K562 (cell line): Measurements from ENCODE around the gene RSPRY1. TPM values are rescaled to one million over a fixed set of nuclear protein-coding genes. Genes with fewer than 3 reads are reported as not detected.

ENCODE experiments used
- ATAC-seq: fragments of 200-7000 bp; cut with Tn5 transposase; 3 replicates; pipeline ENCODE4 v1.9.1; 2020; ENCODE audit warnings: moderate library complexity
- BruUV-seq: library from RNA; stranded (reverse); fragments of 400-500 nt; replicated peaks from 2 replicates; lab custom pipeline; 2021; lab: Mats Ljungman, UMichigan
- CTCF ChIA-PET: fragments of 300-600 bp; formaldehyde crosslinking; extraction: SDS; loops from one replicate; lab custom pipeline; 2021; ENCODE audit warnings: low intra/inter-chr PET ratio; lab: Yijun Ruan, JAX
- POLR2A ChIA-PET: fragments of 300-600, 350-650 bp; sonication (Branson Sonifier 250); formaldehyde crosslinking; extraction: SDS; loops from one replicate; lab custom pipeline; 2021; ENCODE audit warnings: antibody characterized with exemption, inconsistent platforms; lab: Yijun Ruan, JAX
- DNase-seq, 4 experiments: peaks; one replicate each; pipeline versions ENCODE4 v3.0.0 to v3.0.0-alpha.2; 2011 to 2018; ENCODE audit warnings: low spot score in 3 of 4, mixed read lengths in 3 of 4; ENCODE audit errors: extremely low read depth in 1 of 4
- FAIRE-seq: peaks from 2 replicates; lab custom pipeline; 2011; peaks lifted over from hg19 to GRCh38; lab: Jason Lieb, UNC
- H2AFZ ChIP-seq: 2 replicates; pipeline ENCODE4 v1.6.0; 2011; ENCODE audit warnings: low read depth, low read length, control low read depth, inconsistent platforms
- H3K27ac ChIP-seq: fragments of 200-600 bp; 3 replicates; pipeline ENCODE4 v1.8.0; 2011; ENCODE audit warnings: low read depth, mild to moderate bottlenecking, control low read depth, inconsistent platforms, low read length, moderate library complexity, mixed read lengths; ENCODE audit errors: extremely low read depth
- H3K27me3 ChIP-seq, 2 experiments: fragments of 300-600 bp in 1 of 2; 2 replicates in 1 of 2; 3 replicates in 1 of 2; pipeline versions ENCODE4 v1.6.0 to v1.8.0; 2011; ENCODE audit warnings: inconsistent platforms in 2 of 2, low read length in 2 of 2, mild to moderate bottlenecking in 1 of 2, mixed read lengths in 1 of 2, moderate library complexity in 1 of 2; ENCODE audit not compliant: control insufficient read depth in 2 of 2, insufficient read depth in 2 of 2
- H3K36me3 ChIP-seq: fragments of 300-600 bp; 3 replicates; pipeline ENCODE4 v1.8.0; 2011; ENCODE audit warnings: mild to moderate bottlenecking, low read length, inconsistent platforms; ENCODE audit not compliant: control insufficient read depth, insufficient read depth
- H3K4me1 ChIP-seq, 2 experiments: fragments of 200-600 bp in 1 of 2; replicated peaks in 1 of 2; 2 replicates in 1 of 2; 3 replicates in 1 of 2; pipeline versions ENCODE4 v1.5.1 to v1.8.0; 2011; ENCODE audit warnings: inconsistent platforms in 2 of 2, low read length in 2 of 2, mild to moderate bottlenecking in 1 of 2, mixed read lengths in 1 of 2, moderate library complexity in 1 of 2; ENCODE audit not compliant: control insufficient read depth in 2 of 2, insufficient read depth in 2 of 2
- H3K4me2 ChIP-seq: 2 replicates; pipeline ENCODE4 v1.6.1; 2011; ENCODE audit warnings: low read length, control low read depth, inconsistent platforms, mixed read lengths; ENCODE audit not compliant: insufficient read depth
- H3K4me3 ChIP-seq: fragments of 200-600 bp; sonication (generic), shearing (Covaris generic); 2 replicates; pipeline ENCODE4 v1.5.1; 2016; ENCODE audit warnings: control low read depth, inconsistent platforms
- H3K79me2 ChIP-seq: fragments of 200-600 bp; 3 replicates; pipeline ENCODE4 v1.8.0; 2011; ENCODE audit warnings: low read length, inconsistent platforms; ENCODE audit not compliant: control insufficient read depth, insufficient read depth
- H3K9ac ChIP-seq, 2 experiments: 2 replicates each; pipeline versions ENCODE4 v1.6.0 to v1.6.1; 2011; ENCODE audit warnings: low read depth in 2 of 2, low read length in 2 of 2, control low read depth in 1 of 2, inconsistent platforms in 1 of 2, mild to moderate bottlenecking in 1 of 2, mixed read lengths in 1 of 2; ENCODE audit not compliant: insufficient read depth in 1 of 2
- H3K9me1 ChIP-seq: one replicate; pipeline ENCODE4 v1.6.0; 2011; ENCODE audit warnings: inconsistent platforms, mild to moderate bottlenecking, low read length, moderate library complexity; ENCODE audit not compliant: control insufficient read depth, insufficient read depth
- H3K9me3 ChIP-seq: replicated peaks from 2 replicates; pipeline ENCODE4 v1.5.1; 2011; ENCODE audit warnings: low read depth, low read length, inconsistent platforms; ENCODE audit not compliant: control insufficient read depth, insufficient read depth
- H4K20me1 ChIP-seq: replicated peaks from 2 replicates; pipeline ENCODE4 v1.6.1; 2011; ENCODE audit warnings: low read length, inconsistent platforms, mixed read lengths; ENCODE audit not compliant: control insufficient read depth, insufficient read depth
- ASH1L ChIP-seq: fragments of 450-650 bp; IDR thresholded peaks from 2 replicates; pipeline ENCODE4 v1.6.1; 2018; ENCODE audit warnings: borderline replicate concordance, mild to moderate bottlenecking, low read depth; ENCODE audit not compliant: partially characterized antibody
- CBX3 ChIP-seq, 2 experiments: IDR thresholded peaks; 1 replicate in 1 of 2; 2 replicates in 1 of 2; pipeline ENCODE4 v1.6.1; 2012; ENCODE audit warnings: inconsistent platforms in 2 of 2, low read length in 2 of 2, borderline replicate concordance in 1 of 2, control low read depth in 1 of 2
- CBX5 ChIP-seq: IDR thresholded peaks from 2 replicates; pipeline ENCODE4 v1.6.1; 2014; ENCODE audit warnings: low read depth, borderline replicate concordance
- SMARCB1 ChIP-seq: IDR thresholded peaks from 2 replicates; pipeline ENCODE4 v1.6.1; 2011; ENCODE audit warnings: improper control_type of control experiment, low read depth; ENCODE audit not compliant: insufficient read length
- ZNF121 ChIP-seq: sonication (generic); formaldehyde crosslinking; conservative IDR thresholded peaks from 2 replicates; pipeline ENCODE4 v1.8.0; 2022; ENCODE audit warnings: missing genetic modification reagents
- WGBS: fragments of 100-300 bp; shearing (Covaris generic); methylation state at CpG from one replicate; pipeline ENCODE4 v1.1.6; 2016; ENCODE audit warnings: low coverage, mixed read lengths; ENCODE audit not compliant: insufficient coverage; ENCODE audit errors: missing lambda C conversion rate; 5-methylcytosine and 5-hydroxymethylcytosine counted together
- in situ Hi-C: fragments of 300-500 bp; cut with MboI; formaldehyde crosslinking; loops from 4 replicates; pipeline ENCODE4 v1.15.0; 2018; ENCODE audit warnings: inconsistent platforms, mixed read lengths
- intact Hi-C: fragments of 100-400 bp; cut with micrococcal nuclease; formaldehyde crosslinking; loops from 2 replicates; pipeline ENCODE4 v1.14.2; 2022
- polyA plus RNA-seq, 8 experiments: library from polyadenylated mRNA; depleted of rRNA in 4 of 8; stranded (reverse) in 5 of 8; unstranded in 3 of 8; fragments of >200 nt; fragmentation: Nextera tagmentation in 2 of 8; fragmentation: Illumina TruSeq in 1 of 8; extraction: Ambion mirVana in 2 of 8; extraction: Trizol in 1 of 8; gene quantifications; 2 replicates each; pipeline versions ENCODE4 v1.2.1 to v1.2.3, GENCODE V29; 2011 to 2014; ENCODE audit warnings: inconsistent platforms in 1 of 8, missing spikeins in 1 of 8
- total RNA-seq, 7 experiments: library from RNA; depleted of rRNA in 6 of 7; stranded (reverse); fragments of >200 nt in 6 of 7; fragmentation: Illumina TruSeq in 2 of 7; extraction: Trizol in 2 of 7; gene quantifications; 2 replicates each; pipeline versions ENCODE4 v1.2.1 to v1.2.3, GENCODE V29; 2011 to 2021; ENCODE audit warnings: low replicate concordance in 1 of 7

The RSPRY1 gene
- total and polyA plus RNA-seq, 9 of the 15 experiments (the other 6 are each of a cell fraction or from before 2014, with no cell fraction given): 10.2 to 27.8 (median 20.8) TPM

- no peak overlapping the region for H3K4me3 ChIP-seq
- ATAC-seq: no peak
- H3K9me3 ChIP-seq: no peaks in the 10 kb centered on the region
- no peak overlapping the region for H3K9ac ChIP-seq
- BruUV-seq: no TSS peak
- 83% methylated on average over 2 of the region's 2 CpGs for WGBS
- no peaks in the 10 kb centered on the region for H3K79me2 ChIP-seq
- H3K4me1 ChIP-seq: peaks cover 0 to under 1% of the 10 kb centered on the region in 2 experiments; a peak in 1 of 5 replicates
- H3K36me3 ChIP-seq: peaks cover 32% of the 10 kb centered on the region; the same call in 2 of the 3 replicates
- no peak overlapping the region for H3K27ac ChIP-seq
- no peak for FAIRE-seq
- no peaks in the 10 kb centered on the region for H3K9me1 ChIP-seq
- DNase-seq: no peak
- intact Hi-C loops: no loop called here
- H3K27me3 ChIP-seq: no peaks in the 10 kb centered on the region
- ChIA-PET CTCF (no interaction called here), POLR2A (interaction anchor here (0.6 to 1.4 kb wide), 2 partner anchors 14 to 443 kb away, joined by 3 to 6 read pairs; no protein-coding TSS in a partner anchor)
- peak; percentile 62 for TF ChIP-seq ZNF121
- no peak for TF ChIP-seq SMARCB1
- no peaks in the 10 kb centered on the region for H4K20me1 ChIP-seq
- no peak overlapping the region for H2AFZ ChIP-seq
- no peak overlapping the region for H3K4me2 ChIP-seq
- in situ Hi-C loops: no loop called here
These were observed 65.2 kb downstream of the RSPRY1 start for GRCh38 chr16:57251352-57251751.

- Histone ChIP-seq H3K27ac (no peak overlapping the region), H3K79me2 (no peaks in the 10 kb centered on the region), H2AFZ (no peak overlapping the region), H4K20me1 (no peaks in the 10 kb centered on the region), H3K9ac (no peak overlapping the region), H3K27me3 (no peaks in the 10 kb centered on the region), H3K4me2 (no peak overlapping the region), H3K4me1 (peaks cover 3 to 7% of the 10 kb centered on the region in 2 experiments; a peak in 3 of 5 replicates), H3K9me3 (no peaks in the 10 kb centered on the region), H3K4me3 (no peak overlapping the region), H3K9me1 (no peaks in the 10 kb centered on the region), H3K36me3 (peaks cover 25% of the 10 kb centered on the region; the same call in 2 of the 3 replicates)
- ChIA-PET CTCF (no interaction called here), POLR2A (interaction anchor here (1.0 kb wide), 1 partner anchor 16 kb away, joined by 4 read pairs; no protein-coding TSS in a partner anchor)
- in situ Hi-C loops: no loop called here
- TF ChIP-seq CBX3 (IDR thresholded peaks at IDR 0.05; ENCODE audit: borderline replicate concordance in 1 of 2, low read length in 2 of 2) (peak in 1 of 2 experiments; percentile 71; a peak in 1 of 3 replicates), ASH1L (no peak), CBX5 (0 out of 2 replicates have a peak, but pooled peaks have one; percentile 17)
- intact Hi-C loops: no loop called here
- no peak for FAIRE-seq
- no TSS peak for BruUV-seq
- 92% methylated on average over 6 of the region's 6 CpGs for WGBS
- no peak for ATAC-seq
- no peak for DNase-seq
These were observed 66.1 kb downstream of the RSPRY1 start for GRCh38 chr16:57252148-57252721.
